Upper lobe of left lung (tissue), 4 donors: ENCODE results near the gene CCDC85B.

Experiments used
- EP300 ChIP-seq, 4 donors: sonication (generic); formaldehyde crosslinking; IDR thresholded peaks; one replicate each; pipeline ENCODE4 v1.5.1; 2017; ENCODE audit warnings: antibody characterized with exemption in 4 of 4, control low read depth in 2 of 4
- POLR2A ChIP-seq, 4 donors: fragments of 450-650 bp; IDR thresholded peaks; one replicate each; pipeline ENCODE4 v1.5.1; 2016 to 2017; ENCODE audit warnings: antibody characterized with exemption in 4 of 4, mild to moderate bottlenecking in 2 of 4
- TF ChIP-seq, protein P1 (sequence below), 6 experiments: fragments of 450-650 bp in 4 of 6; fragments of 200-600 bp in 2 of 6; sonication (generic) in 2 of 6; IDR thresholded peaks; one replicate each; pipeline ENCODE4 v1.5.1; 2016 to 2019; ENCODE audit warnings: antibody characterized with exemption in 6 of 6

DNA sequence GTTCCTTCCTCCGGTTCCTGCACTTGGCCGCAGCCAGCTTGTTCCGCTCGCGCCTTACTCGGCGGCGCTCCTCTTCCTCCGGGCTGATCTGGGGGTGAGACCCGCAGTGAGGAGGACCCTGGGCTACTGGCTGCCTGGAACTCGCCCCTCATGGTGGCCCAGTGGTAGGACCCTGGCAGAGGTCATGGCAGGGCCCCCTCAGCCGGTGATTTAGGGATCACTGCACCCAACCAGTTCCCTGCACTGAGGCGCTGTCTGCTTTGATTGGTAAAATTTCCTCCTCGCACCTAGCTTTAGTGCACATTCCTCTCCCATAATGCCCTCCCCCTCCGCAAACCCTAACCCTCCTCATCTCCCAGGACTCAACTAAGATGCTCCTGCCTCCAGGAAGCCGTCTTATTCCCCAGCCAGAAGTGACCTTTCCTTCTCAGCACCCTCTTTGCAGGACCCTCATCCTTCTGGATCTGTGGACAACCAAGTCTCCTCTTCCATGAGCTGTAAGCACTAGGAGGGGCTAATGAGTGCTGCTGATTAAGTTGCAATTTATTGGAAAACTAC, 3.6 kb downstream of the CCDC85B start:
- peak in 1 of 4 donors; percentile 20 for TF ChIP-seq POLR2A (IDR thresholded peaks at IDR 0.05)
- TF ChIP-seq, protein P1, sequence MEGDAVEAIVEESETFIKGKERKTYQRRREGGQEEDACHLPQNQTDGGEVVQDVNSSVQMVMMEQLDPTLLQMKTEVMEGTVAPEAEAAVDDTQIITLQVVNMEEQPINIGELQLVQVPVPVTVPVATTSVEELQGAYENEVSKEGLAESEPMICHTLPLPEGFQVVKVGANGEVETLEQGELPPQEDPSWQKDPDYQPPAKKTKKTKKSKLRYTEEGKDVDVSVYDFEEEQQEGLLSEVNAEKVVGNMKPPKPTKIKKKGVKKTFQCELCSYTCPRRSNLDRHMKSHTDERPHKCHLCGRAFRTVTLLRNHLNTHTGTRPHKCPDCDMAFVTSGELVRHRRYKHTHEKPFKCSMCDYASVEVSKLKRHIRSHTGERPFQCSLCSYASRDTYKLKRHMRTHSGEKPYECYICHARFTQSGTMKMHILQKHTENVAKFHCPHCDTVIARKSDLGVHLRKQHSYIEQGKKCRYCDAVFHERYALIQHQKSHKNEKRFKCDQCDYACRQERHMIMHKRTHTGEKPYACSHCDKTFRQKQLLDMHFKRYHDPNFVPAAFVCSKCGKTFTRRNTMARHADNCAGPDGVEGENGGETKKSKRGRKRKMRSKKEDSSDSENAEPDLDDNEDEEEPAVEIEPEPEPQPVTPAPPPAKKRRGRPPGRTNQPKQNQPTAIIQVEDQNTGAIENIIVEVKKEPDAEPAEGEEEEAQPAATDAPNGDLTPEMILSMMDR (IDR thresholded peaks at IDR 0.05): peak in 1 of 6 experiments; percentile 6
- TF ChIP-seq EP300 (IDR thresholded peaks at IDR 0.05): no peak
